ENCODE measurements around the gene BMPR1B.
"Not testable (repeated sequence)": the region's sequence is repeated elsewhere in the genome, so short reads cannot be mapped to it uniquely, and the experiment has no call there.

BMPR1B gene

DNA sequence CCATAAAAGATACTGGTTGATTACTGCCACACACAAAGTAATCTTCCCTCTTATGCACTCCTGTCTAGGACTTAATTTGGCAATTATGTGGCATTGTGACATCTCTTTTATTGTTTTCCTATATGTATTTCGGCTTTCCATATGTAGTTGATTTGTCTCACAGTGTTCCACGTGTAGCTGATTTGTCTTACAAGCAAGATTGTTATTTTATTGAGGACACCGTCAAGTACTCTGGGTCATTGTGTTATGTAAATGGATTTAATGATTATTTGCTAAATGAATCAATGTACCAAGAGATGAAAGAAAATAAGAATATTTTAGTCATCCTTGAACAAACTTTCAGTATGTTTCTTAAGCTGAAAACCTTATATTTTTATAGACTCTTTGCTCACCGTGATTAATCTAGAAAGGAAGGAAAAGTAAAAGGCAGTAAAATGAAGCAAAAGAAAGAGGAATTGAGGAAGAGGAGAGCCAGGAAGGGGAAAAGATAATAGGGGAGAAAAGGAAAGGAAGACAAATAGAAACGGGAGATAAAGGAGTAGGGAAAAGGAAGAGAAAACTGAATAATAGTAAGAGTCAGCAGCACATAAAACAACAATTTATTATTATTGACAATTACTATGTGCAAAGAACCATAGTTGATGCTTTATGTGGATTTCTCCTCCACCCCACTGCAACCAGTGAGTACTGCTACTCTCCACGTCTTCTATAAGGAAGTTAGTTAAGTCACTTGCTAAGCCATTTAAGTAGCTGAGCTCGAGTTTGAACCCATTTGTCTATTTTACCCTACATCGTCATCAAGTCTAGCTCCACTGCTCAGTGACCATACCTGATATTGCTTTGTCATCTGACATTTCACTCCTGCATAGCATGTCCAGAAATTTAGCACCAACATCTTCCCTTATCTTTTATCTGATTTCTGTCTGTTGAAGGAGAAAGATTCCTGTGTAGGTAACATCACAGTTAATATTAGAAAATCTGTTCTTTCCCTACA lies 336.5 kb downstream of the BMPR1B start:
- no peak for DNase-seq

DNA sequence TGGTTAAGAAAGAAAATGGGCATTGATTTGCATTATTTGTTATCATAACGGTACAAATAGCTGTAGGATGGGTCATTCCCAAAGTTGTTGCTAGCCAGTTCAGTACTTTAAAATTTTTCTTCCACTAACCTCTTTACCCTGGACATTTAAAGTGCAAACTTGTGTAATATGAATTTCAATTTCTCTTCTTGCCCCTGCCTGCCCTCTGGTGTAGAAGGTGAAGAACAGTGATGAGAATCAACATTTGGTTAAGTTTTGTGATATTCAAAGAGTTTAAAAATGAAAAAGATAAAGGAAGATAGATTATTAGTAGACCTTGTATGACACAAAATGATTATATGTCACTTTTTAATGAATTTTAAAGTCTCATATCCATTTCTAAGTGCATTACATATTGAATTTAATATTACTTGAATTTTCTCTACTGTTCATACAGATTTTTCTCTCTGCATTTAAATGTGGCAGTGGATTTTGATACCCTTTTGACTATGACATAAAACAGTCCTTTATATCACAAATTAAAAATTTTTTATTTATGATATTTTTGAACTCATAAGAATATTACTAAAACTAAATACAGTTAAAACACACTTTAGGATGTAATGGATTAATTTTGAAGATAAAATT lies 337.7 kb downstream of the BMPR1B start:
- peak; percentile 35 for DNase-seq

DNA sequence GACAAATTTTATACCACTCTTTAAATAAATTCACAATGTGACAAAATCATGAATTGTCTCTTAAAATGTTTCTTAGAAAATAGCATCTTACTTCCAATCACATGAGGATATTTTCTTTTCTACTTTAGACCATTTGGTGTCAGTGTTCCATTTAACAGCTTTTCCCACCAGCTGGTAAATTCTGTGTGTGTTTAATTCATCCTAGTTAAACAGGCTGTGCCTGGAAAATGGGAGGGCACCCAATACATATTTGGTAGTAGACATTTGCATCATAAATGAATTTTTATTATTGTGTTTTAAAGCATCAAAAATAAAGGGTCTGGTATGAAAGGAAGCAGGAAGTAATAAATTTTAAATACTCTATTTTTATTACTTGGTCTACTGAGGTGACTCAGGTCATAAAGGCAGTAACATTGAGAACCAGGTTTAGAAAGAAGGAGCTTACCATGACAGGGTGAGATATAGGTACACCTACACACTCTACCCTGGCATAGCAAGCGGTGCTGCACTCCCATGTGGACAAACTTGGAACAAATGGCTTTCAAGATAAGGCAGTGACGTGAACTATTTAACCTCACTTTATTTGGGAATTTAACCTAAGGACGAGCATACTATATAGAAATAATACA lies 344.5 kb downstream of the BMPR1B start:
- DNase-seq: no peak

DNA sequence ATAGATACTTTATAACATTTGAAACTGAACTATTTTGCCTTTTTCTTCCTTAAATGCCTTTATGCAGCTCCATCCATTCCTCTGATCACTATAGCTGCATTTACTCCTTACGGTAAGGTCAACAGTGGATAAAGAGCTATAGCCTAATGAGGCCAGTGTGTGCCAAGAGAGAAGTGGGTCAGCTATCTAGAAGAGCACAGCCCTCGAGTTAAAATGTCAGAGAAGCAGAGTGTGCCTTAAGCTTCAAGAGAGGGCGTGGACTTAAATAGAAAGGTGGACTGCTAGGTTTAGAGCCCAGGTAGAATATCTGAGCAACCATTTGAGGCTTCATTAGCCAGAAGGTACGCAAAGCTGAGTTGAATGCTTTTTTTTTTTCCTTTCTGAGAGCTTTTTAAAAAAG lies 347.4 kb downstream of the BMPR1B start:
- DNase-seq: no peak

DNA sequence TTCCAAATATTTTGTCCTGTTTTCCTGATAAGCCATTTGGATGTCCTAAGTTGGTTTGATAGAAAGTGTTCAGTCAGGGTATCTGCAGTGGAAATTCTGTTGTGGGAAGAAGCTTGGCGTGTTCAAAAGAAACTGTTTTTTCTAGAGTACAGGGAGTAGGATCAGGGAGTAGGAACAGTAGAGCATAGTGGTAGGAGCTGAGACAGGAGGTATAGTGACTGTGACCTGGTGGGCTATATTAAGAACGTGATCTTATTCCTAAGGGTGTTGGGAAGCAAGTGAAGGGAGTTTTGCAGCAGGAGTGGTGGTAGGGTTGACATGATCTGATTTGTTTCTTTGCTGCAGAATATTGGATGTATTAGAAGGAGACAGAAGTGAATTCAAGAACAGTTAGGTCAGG lies 348.2 kb downstream of the BMPR1B start:
- no peak for DNase-seq

DNA sequence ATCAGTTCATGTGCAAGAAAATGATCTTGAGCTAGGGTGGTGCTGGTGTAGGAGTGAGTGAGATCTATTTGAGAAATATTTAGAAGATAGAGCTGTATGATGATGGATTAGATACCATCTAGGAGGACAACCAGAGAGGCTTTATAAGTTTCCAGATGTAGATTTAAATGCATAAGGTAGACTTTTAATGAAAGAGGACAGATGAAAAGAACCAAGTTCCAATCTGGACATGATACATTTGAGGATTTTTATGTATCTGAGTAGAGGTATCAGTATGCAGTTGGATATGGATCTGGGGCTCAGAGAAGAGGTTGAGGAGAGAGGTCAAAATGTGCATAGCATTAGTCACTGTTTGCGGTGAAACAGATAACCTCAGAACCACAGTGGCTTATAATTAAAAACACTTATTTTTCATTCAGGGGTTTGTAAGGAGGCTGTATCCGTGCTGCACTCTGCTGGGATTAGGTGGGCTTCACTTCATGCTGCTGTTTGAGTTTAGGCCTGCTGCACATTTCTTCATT lies 348.7 kb downstream of the BMPR1B start:
- no peak for DNase-seq

DNA sequence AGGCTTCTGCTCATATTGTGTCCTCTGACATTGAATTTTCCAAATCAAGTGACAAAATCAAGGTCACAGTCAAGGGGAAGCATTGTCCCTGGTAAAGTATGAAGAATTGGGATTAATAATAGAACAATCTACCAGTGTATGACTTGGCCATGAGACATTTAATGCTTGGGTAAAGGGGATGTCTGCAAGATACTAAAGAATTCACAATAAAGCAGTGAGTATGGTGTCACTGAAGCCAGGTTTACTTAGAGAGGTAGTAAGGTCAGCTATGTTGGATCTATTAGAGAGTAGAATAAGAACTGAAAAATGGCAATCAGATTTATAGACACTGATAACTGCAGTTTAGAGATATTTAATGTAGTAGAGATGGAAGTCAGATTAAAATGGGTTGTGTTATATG lies 349.2 kb downstream of the BMPR1B start:
- DNase-seq: no peak

DNA sequence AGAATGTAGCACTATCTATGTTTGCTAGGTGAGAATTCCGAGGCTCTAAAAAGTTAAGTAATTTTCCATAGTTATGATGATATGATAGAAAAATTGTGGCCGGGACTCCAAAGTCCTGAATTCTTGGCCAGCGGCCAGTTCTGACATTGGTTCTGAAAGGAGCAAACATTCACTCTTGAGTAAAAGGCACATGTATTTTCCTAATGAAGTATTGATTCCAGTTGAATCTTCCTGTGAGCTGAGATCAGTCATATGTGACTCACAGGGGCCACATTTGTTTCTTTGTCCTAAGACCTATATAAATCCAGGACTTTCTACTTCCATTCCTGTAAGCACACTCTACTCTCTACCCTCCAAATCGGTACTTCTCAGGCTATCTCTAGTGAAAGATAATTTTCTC lies 349.9 kb downstream of the BMPR1B start:
- DNase-seq: no peak

DNA sequence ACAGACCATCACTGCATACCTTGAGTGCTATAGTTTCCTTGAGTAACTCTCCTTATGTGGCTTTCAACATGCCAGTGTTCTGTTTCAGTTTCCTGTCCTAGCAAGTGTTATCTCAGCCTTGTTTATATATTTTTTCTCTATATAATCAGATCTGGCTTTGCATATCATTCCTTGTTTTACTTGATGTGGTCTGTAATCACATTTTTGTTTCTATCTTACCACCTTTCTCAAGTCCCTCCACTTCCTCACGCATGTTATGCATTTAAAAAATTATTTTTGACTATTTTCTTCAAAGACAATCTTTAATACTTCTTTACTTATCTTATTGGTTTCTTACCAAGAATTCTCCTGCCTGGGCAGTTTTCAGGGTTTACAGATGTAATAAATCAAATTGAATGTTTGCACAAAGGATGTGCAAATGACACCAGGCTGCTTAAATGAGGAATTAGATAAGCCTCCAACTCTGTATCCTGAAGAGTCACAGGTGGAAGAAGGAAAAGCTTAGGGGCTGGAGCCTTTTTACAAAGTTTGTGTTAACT lies 351.2 kb downstream of the BMPR1B start:
- no peak for DNase-seq

DNA sequence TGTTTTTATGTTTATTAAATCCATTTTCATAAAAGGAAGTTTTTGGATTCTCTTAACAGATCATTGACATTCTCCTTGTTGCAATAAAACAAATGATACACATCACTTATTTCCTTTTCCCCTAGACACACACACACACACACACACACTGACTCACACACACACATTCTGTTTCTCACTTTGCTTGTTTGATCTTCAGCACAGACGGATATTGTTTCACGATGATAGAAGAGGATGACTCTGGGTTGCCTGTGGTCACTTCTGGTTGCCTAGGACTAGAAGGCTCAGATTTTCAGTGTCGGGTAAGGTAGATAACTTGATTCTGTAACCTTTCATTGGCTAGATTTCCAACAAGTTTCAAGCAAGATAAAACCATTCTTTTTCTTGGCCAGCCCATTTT lies 356.8 kb downstream of the BMPR1B start:
- no peak for DNase-seq

DNA sequence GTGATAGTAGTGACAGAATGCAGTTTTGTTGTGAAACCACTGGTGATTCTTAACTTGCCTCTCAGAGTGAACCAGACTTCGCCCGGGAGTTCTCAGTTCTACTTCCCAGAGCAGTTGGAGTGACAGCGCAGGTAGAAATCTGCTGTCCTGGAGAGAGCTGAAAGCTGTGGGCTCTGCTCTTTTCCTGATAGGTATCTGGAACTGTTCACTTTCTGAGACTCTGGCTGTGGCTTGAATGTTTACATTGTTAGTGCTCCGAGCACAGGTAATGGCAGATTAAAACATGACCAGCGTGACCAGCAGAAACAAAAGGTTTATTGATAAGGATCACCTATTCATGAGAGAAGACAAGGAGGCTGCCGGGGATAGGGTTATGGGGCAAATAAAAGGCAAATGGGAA lies 360.7 kb downstream of the BMPR1B start:
- no peak for DNase-seq

DNA sequence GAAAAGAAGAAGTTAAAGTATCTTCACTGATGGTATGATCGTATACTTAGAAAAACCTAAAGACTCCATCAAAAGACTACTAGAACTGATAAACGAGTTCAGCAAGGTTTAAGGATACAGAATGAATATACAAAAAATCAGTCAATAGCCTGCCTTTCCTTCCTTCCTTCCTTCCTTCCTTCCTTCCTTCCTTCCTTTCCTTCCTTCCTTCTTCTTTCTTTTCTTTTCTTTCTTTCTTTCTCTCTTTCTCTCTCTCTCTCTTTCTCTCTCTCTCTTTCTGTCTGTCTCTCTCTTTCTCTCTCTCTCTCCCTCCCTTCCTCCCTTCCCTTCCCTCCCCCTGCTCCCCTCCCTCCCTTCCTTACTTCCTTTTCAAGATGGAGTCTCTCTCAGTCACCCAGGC lies 362.7 kb downstream of the BMPR1B start:
- DNase-seq: no peak

DNA sequence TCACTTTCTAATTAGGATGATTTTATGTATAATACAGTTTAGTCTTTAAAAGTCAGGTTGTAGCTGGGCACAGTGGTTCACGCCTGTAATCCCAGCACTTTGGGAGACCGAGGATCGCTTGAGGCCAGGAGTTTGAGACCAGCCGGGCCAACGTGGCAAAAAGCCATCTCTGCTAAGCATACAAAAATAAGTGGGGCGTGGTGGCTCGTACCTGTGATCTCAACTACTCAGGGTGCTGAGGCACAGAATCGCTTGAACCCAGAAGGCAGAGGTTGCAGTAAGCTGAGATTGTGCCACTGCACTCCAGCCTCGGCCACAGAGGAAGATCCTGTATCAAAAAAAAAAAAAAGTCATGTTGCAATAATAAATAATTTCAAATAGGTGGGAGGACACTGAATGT lies 364.2 kb downstream of the BMPR1B start:
- no peak for DNase-seq

DNA sequence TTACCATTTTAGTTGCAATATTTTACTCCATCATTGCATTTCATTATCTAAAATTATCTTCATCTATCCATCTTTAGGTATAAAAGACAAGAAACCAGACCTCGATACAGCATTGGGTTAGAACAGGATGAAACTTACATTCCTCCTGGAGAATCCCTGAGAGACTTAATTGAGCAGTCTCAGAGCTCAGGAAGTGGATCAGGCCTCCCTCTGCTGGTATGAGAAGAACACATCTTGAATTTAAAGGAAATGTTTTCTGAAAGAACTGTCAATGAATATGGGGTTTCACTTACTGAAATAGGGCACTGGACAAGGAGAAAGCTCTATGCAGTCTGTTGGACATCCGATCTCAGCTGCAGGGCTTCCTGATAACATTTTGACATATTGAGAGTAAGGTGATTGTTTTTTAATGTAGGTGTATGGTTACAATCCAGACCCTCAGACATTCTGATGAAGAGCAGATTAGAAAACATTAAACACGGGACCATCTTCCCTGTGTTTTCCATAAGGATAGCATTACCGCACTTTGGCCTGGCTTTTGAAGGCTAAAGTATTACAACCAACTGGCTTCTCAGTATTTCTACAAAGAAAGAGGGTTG lies 367.2 kb downstream of the BMPR1B start:
- DNase-seq: peak; percentile 60

DNA sequence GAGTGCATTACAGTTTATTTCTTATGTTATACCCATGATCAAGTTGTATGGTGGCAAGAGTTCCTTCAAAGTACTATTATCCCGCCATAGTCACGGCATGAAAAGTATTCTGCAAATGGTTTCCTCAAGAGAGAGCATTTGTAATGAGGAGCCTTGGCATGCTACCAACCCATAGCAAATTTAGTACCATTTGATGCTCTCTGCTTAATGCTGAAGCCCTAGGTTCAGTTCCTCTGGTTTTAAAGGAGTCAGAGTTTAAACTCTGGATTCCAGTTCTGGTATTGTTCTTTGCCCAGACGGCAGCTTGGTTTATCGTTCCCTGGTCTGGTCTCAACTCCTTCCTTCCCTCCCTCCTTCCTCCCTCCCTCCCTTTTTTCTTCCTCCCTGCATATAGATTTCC lies 371.3 kb downstream of the BMPR1B start:
- DNase-seq: no peak

DNA sequence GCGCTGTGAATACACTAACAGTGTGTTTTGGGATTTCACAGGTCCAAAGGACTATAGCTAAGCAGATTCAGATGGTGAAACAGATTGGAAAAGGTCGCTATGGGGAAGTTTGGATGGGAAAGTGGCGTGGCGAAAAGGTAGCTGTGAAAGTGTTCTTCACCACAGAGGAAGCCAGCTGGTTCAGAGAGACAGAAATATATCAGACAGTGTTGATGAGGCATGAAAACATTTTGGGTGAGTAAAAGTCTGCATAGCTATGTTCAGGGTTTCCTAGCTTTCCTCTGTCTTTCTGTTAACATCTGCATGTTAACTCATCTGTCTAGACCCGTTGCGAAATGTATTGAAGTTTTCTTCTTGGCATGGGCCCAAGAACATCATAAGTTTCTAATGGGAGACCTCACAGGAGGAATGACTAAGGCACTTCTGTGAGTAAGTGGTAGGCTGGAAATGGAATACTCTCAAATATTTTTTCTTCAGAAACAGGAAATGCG lies 372.1 kb downstream of the BMPR1B start:
- no peak for DNase-seq

DNA sequence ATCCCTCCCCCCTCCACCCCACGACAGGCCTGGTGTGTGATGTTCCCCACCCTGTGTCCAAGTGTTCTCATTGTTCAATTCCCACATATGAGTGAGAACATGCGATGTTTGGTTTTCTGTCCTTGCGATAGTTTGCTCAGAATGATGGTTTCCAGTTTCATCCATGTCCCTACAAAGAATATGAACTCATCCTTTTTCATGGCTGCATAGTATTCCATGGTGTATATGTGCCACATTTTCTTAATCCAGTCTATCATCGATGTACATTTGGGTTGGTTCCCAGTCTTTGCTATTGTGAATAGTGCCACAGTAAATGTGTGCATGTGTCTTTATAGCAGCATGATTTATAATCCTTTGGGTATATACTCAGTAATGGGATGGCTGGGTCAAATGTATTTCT lies 376.3 kb downstream of the BMPR1B start:
- DNase-seq: not testable (repeated sequence)

DNA sequence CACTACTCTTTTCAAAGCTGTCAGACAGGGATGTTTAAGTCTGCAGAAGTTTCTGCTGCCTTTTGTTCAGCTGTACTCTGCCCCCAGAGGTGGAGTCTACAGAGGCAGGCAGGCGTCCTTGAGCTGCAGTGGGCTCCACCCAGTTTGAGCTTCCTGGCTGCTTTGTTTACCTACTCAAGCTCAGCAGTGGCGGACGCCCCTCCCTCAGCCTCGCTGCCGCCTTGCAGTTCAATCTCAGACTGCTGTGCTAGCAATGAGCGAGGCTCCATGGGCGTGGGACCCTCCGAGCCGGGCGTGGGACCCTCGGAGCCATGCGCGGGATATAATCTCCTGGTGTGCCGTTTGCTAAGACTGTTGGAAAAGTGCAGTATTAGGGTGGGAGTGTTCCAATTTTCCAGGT lies 381.7 kb downstream of the BMPR1B start:
- DNase-seq: not testable (repeated sequence)

DNA sequence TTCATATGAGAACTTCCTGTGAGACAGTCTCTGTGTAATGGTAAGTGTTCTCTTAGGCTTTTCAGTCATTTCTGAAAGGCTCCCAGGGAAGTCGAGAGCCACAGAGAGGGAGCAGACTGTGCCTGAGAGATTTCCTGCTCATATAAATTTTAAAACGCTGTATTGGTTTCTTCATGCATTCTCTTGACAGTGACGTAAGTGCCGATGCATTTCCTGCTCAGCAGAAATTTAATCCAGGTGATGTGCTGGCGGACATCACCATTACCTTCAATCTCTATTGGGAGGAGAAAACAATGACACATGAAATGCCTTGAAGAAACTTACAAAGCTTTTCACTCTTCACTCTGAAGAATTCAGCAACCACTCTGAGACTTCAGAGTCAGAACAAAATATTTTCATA lies 383.6 kb downstream of the BMPR1B start:
- no peak for DNase-seq

DNA sequence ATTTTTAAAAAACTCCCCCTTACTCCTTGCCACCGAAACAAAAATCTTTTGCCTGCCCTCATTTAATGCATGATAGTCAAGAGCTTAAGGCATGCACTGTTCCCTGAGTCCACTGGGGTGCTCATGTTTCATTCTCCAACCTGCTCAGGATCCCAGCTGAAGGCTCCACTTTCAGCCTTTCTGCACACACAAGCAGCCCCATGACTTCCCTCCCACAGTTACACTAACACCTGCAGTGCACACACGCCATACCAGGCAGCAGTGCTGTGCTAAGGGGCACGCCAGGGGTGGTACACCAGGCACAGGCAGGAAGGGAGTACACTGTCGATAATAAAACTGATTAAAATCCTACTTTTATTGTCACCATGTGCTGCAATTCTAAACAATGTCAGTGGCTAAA lies 385.2 kb downstream of the BMPR1B start:
- no peak for DNase-seq

DNA sequence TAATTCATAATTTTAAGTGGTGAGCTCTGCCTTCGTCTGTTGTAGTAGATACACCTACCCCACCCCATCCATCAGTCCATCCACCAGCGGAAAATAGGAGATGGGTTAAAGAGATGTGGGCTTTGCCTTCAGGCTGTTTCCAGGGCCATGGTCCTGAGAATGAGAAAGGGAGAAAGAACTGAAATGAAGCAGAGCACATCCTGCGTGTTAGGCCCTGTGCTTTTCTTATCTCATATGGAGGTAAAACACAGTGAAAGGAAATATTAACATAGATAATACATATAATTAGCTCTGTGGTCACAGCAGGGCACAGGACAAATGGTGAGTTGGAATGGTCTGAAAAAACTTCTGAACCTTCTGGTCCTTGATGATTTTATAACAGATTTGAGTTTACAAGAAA lies 393.5 kb downstream of the BMPR1B start:
- no peak for DNase-seq

DNA sequence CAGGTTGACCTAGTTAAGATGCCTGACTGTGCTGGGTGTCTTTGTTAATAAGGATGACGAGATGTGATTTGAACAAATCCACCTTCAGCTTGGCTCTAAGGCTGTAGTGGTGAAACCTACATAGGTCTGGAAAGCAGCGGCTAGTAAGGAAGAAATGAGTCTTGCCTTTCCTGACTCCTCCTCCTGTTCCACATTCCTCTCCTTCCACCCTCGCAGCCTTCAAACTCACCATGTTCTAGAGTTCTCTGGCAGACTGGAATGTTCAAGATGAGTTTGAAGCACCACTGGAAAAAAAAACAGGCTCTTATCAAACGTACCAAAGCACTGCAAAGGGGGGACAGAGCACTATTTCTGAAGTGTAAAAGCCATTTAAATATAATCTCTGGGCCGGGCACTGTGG lies 395.4 kb downstream of the BMPR1B start:
- no peak for DNase-seq
